Heart right ventricle (tissue), 16 donors: ENCODE measurements around the gene NOG. TPM values are rescaled to one million over a fixed set of nuclear protein-coding genes. Genes with fewer than 3 reads are reported as not detected.

ENCODE experiments used
- ATAC-seq, 8 donors: fragments of 200-7000 bp; cut with Tn5 transposase; one replicate each; pipeline ENCODE4 v1.9.1; 2020; ENCODE audit warnings: mild to moderate bottlenecking in 8 of 8, moderate library complexity in 8 of 8, moderate number of reproducible peaks in 1 of 8
- DNase-seq, 2 donors: peaks; one replicate each; pipeline ENCODE4 v3.0.0-alpha.2; 2020
- H3K27ac ChIP-seq, 10 donors: fragments of 200-600 bp; sonication (generic) in 2 of 10; one replicate each; pipeline versions ENCODE4 v1.5.0 to v1.8.0; 2020 to 2022; ENCODE audit warnings: mild to moderate bottlenecking in 3 of 10
- H3K27me3 ChIP-seq, 7 donors: fragments of 200-600 bp; one replicate each; pipeline ENCODE4 v1.8.0; 2021 to 2022; ENCODE audit warnings: mild to moderate bottlenecking in 2 of 7
- H3K36me3 ChIP-seq, 9 donors: fragments of 200-600 bp; sonication (generic) in 1 of 9; one replicate each; pipeline versions ENCODE4 v1.5.0 to v1.8.0; 2020 to 2022; ENCODE audit warnings: mild to moderate bottlenecking in 2 of 9
- H3K4me1 ChIP-seq, 9 donors: fragments of 200-600 bp; sonication (generic) in 1 of 9; one replicate each; pipeline versions ENCODE4 v1.5.0 to v1.8.0; 2020 to 2022; ENCODE audit warnings: mild to moderate bottlenecking in 4 of 9
- H3K4me3 ChIP-seq, 10 donors: fragments of 200-600 bp; sonication (generic) in 2 of 10; one replicate each; pipeline versions ENCODE4 v1.5.0 to v1.8.0; 2020 to 2022; ENCODE audit warnings: mild to moderate bottlenecking in 7 of 10, moderate library complexity in 2 of 10
- H3K9me3 ChIP-seq, 11 donors: fragments of 200-600 bp in 10 of 11; sonication (generic) in 2 of 11; one replicate each; pipeline versions ENCODE4 v1.5.0 to v1.8.0; 2013 to 2022; ENCODE audit warnings: mild to moderate bottlenecking in 2 of 11, control low read depth in 1 of 11, moderate library complexity in 1 of 11
- CTCF ChIP-seq, 9 donors: fragments of 200-600 bp; sonication (generic) in 2 of 9; IDR thresholded peaks; one replicate each; pipeline versions ENCODE4 v1.5.0 to v1.8.0; 2021 to 2022; ENCODE audit warnings: antibody characterized with exemption in 9 of 9, mild to moderate bottlenecking in 5 of 9, moderate library complexity in 1 of 9
- WGBS, 2 donors: extraction: QIAGEN DNeasy Blood & Tissue Kit; methylation state at CpG; one replicate each; pipeline ENCODE4 v1.1.7; 2013; ENCODE audit warnings: inconsistent platforms in 1 of 2; 5-methylcytosine and 5-hydroxymethylcytosine counted together
- intact Hi-C, 10 donors: fragments of 100-400 bp; cut with DNase I; formaldehyde crosslinking; loops; one replicate each; pipeline versions ENCODE4 v1.11.1 to v1.14.2; 2022
- polyA plus RNA-seq, 2 donors: library from polyadenylated mRNA; stranded (reverse); fragments of 200-250 nt; gene quantifications; one replicate each; pipeline ENCODE4 v1.2.3, GENCODE V29; 2013
- total RNA-seq, 10 donors: library from RNA; stranded (reverse); fragmentation: NEBNext Ultra II Directional in 3 of 10; extraction: Animal tissue kit (Norgen Biotek cat#: 25700) in 3 of 10; gene quantifications; one replicate each; pipeline versions ENCODE4 v1.2.1 to v1.2.4, GENCODE V29; 2021 to 2023
- donor health status: Arrhythmogenic right ventricular cardiomyopathy.
- donor health status: ischemic (EF 13 %, LVEDD 7.1; RV severe dilation, severe dysfunction).
- donor health status: healthy with polysubstance abuse.
- donor health status: DM: no; HTN: yes; CAD: no.
- donor health status: DM: no; HTN: no; CAD: no.
- donor health status: ischemic (EF 25% LVEDD 6.9; RV normal size, moderate dysfunction).
- donor health status: ischemic (EF 25% LVEDD 5.7; RV mildly dilated, moderate dysfunction).
- donor health status: healthy.
- donor health status: DM: yes; HTN: yes; CAD: no.
- donor health status: Ischemic cardiomyopathy.
- donor health status: ischemic (EF 35%, LVEDD 5.7; RV mildly dilated, moderate dysfunction).
- donor health status: nonischemic (EF 11% LVEDD 7.7; RV severe dilation, severe dysfunction).
- donor health status: DM: yes; HTN: yes; CAD: no.
- donor health status: PGD.
- donor health status: ischemic (EF 29% LVEDD 5.4; RV normal size, mild dysfunction).
- donor health status: nonischemic (EF 23%, LVEDD 6.1; RV moderate dilation, normal function).

Gene NOG
- total and polyA plus RNA-seq, 12 donors: 0.11 to 0.48 (median 0.16) TPM; not detected in 1

- TF ChIP-seq CTCF (IDR thresholded peaks at IDR 0.05): no peak
- H3K9me3 ChIP-seq: no peaks in the 10 kb centered on the region
- 91 to 100% methylated on average over 1 of the region's 1 CpG for WGBS, 2 donors
- H3K27me3 ChIP-seq: peaks cover 0 to 91% (median 81%) of the 10 kb centered on the region in 7 donors
- H3K4me3 ChIP-seq: no peak overlapping the region
- DNase-seq (no peak), ATAC-seq (no peak)
- intact Hi-C loops: loop anchor here in 4 of 10 donors (5.0 to 10.0 kb wide), 4 partner anchors 75 to 183 kb away; no protein-coding TSS in a partner anchor
- H3K27ac ChIP-seq: no peak overlapping the region
- H3K4me1 ChIP-seq: peaks cover 7 to 33% (median 30%) of the 10 kb centered on the region in 9 donors
- H3K36me3 ChIP-seq: no peaks in the 10 kb centered on the region
These were observed 6.1 kb downstream of the NOG start for GRCh38 chr17:56599566-56599965.

DNA sequence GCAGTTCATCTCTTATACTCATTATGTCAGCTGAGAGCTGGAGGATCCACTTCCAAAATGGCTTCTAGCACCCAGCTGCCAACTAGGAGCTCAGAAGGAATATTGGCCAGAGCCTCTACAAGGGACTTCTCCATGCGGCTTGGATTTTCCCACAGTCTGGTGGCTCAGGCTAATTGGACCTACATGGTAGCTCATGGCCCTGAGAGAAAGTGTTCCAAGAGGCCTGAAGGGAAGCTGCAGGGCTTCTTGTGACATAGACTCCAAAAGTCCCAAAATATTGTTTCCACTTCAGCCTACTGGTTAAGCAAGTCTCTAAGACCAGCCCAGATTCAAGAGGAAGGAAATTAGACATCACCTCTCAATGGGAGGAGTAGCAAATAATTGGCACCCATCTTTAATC, 6.8 kb downstream of the NOG start:
- Histone ChIP-seq H3K27ac (no peak overlapping the region), H3K36me3 (no peaks in the 10 kb centered on the region), H3K4me3 (no peak overlapping the region), H3K4me1 (peaks cover 6 to 26% (median 23%) of the 10 kb centered on the region in 9 donors), H3K27me3 (peaks cover 0 to 91% (median 77%) of the 10 kb centered on the region in 7 donors), H3K9me3 (no peaks in the 10 kb centered on the region)
- no peak for DNase-seq
- intact Hi-C loops: no loop called here
- no peak for ATAC-seq
- TF ChIP-seq CTCF (IDR thresholded peaks at IDR 0.05): no peak
- 97 to 98% methylated on average over 1 of the region's 1 CpG for WGBS, 2 donors

GRCh38 chr17:56601591-56601990, 8.1 kb downstream of the NOG start:
- Histone ChIP-seq H3K27me3 (peaks cover 0 to 88% (median 65%) of the 10 kb centered on the region in 7 donors), H3K4me1 (peaks cover 3 to 15% (median 14%) of the 10 kb centered on the region in 9 donors), H3K9me3 (no peaks in the 10 kb centered on the region), H3K36me3 (no peaks in the 10 kb centered on the region), H3K4me3 (no peak overlapping the region), H3K27ac (no peak overlapping the region)
- intact Hi-C loops: no loop called here
- ATAC-seq (no peak), DNase-seq (no peak)
- 72 to 74% methylated on average over 1 of the region's 1 CpG for WGBS, 2 donors
- no peak for TF ChIP-seq CTCF (IDR thresholded peaks at IDR 0.05)

- Histone ChIP-seq H3K4me1 (peaks cover under 1 to 7% (median 6%) of the 10 kb centered on the region in 9 donors), H3K27ac (no peak overlapping the region), H3K27me3 (peaks cover 0 to 81% (median 55%) of the 10 kb centered on the region in 7 donors), H3K36me3 (no peaks in the 10 kb centered on the region), H3K4me3 (no peak overlapping the region), H3K9me3 (no peaks in the 10 kb centered on the region)
- DNase-seq (no peak), ATAC-seq (no peak)
- no peak for TF ChIP-seq CTCF (IDR thresholded peaks at IDR 0.05)
- WGBS, 2 donors: 66 to 74% methylated on average over 8 of the region's 8 CpGs
- intact Hi-C loops: no loop called here
These were observed 9.0 kb downstream of the NOG start for GRCh38 chr17:56602292-56603130.
